ENCODE results near the gene NSUN3. TPM values are rescaled to one million over a fixed set of nuclear protein-coding genes. Genes with fewer than 3 reads are reported as not detected.

The NSUN3 gene
- total and polyA plus RNA-seq, 2 donors (not counting 1 experiment from before 2014, with no cell fraction given), result 6.5 to 25.7 TPM

DNA sequence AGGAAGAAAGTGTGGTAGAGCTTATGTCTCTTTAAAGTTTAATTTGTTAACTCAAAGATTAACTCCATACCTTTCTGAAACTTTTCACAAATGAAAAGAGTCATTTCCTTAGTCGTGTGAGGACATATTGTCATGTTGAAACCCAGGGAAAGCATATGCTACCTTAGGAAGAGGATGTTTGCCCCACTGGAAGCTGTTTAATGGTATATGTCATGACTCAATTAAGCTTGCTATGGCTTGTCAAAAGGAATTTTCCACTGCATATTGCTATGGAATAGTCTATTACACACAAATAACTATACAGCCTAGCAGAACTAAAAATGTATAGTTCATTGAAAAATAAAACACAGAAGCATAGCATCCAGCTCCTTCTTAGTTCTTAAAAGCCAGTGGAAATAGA lies 69.9 kb downstream of the NSUN3 start:
- no peak overlapping the region for H3K4me3 Mint-ChIP-seq
- H3K4me2 ChIP-seq (replicated peaks; ENCODE audit: low read depth, low read length, poor library complexity, severe bottlenecking), result no peak overlapping the region
- H3K27me3 Mint-ChIP-seq, result no peaks in the 10 kb centered on the region
- POLR2A ChIA-PET, result no interaction called here
- no peaks in the 10 kb centered on the region for H4K20me1 ChIP-seq (ENCODE audit: control insufficient read depth, insufficient read depth, low read length, poor library complexity, severe bottlenecking)
- H3K4me1 ChIP-seq (ENCODE audit: control insufficient read depth in 2 of 2, insufficient read depth in 2 of 2, low read length in 2 of 2), result no peaks in the 10 kb centered on the region
- no peaks in the 10 kb centered on the region for H3K9me3 ChIP-seq (ENCODE audit: control extremely low read depth in 1 of 3, control insufficient read depth in 2 of 3, insufficient read depth in 1 of 3, low read length in 2 of 3)
- CTCF ChIA-PET, result no interaction called here
- no peak overlapping the region for H2AFZ ChIP-seq (ENCODE audit: insufficient read depth, low read depth, low read length, poor library complexity, severe bottlenecking)
- H3K79me2 ChIP-seq (ENCODE audit: control insufficient read depth, insufficient read depth, low read length), result no peaks in the 10 kb centered on the region
- H3K4me3 ChIP-seq (ENCODE audit: control extremely low read depth in 1 of 5, extremely low read depth in 1 of 5, insufficient read depth in 1 of 5, low read depth in 2 of 5, low read length in 4 of 5), result no peak overlapping the region
- H3K27ac ChIP-seq (ENCODE audit: low read length in 2 of 2), result no peak overlapping the region
- ATAC-seq (ENCODE audit: low read depth) (no peak), DNase-seq (no peak)
- H3K4me1 Mint-ChIP-seq, result no peaks in the 10 kb centered on the region
- H3K27me3 ChIP-seq (replicated peaks in 1 of 4; ENCODE audit: control extremely low read depth in 1 of 4, control insufficient read depth in 3 of 4, insufficient read depth in 4 of 4, low read length in 3 of 4), result no peaks in the 10 kb centered on the region
- peaks cover 4% of the 10 kb centered on the region for H3K9me3 Mint-ChIP-seq (ENCODE audit: insufficient read depth)
- no peak overlapping the region for H3K27ac Mint-ChIP-seq
- intact Hi-C loops (cut with micrococcal nuclease), result no loop called here
- peaks cover 0 to 8% of the 10 kb centered on the region in 2 experiments for H3K36me3 ChIP-seq (replicated peaks in 1 of 2; ENCODE audit: control extremely low read depth in 1 of 2, control insufficient read depth in 1 of 2, extremely low read depth in 1 of 2, insufficient read depth in 2 of 2, low read length in 1 of 2)
- no peak overlapping the region for H3K9ac ChIP-seq (ENCODE audit: low read length)
- TF ChIP-seq, protein P1, sequence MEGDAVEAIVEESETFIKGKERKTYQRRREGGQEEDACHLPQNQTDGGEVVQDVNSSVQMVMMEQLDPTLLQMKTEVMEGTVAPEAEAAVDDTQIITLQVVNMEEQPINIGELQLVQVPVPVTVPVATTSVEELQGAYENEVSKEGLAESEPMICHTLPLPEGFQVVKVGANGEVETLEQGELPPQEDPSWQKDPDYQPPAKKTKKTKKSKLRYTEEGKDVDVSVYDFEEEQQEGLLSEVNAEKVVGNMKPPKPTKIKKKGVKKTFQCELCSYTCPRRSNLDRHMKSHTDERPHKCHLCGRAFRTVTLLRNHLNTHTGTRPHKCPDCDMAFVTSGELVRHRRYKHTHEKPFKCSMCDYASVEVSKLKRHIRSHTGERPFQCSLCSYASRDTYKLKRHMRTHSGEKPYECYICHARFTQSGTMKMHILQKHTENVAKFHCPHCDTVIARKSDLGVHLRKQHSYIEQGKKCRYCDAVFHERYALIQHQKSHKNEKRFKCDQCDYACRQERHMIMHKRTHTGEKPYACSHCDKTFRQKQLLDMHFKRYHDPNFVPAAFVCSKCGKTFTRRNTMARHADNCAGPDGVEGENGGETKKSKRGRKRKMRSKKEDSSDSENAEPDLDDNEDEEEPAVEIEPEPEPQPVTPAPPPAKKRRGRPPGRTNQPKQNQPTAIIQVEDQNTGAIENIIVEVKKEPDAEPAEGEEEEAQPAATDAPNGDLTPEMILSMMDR (IDR thresholded peaks at IDR 0.05), result no peak
- no CpG with 5 or more reads among the region's 1 CpG for WGBS (ENCODE audit: insufficient coverage)

DNA sequence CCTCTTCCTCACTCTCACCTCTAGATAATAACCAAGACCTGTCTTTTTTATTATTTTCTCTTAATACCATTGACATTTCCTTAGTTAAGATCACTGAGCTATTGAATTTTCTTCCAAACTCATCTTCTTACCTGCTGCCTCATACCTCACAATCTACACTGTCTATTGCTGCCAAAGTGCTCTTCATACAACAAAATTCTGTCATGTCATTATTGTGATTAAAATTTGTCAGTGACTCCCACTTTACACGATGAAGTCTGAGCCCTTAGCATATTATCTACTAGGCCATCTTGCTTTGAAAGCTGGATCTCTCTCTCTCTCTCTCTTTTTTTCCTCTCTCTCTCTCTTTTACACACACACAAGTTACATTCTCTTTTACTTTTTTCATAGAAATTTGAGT lies 73.3 kb downstream of the NSUN3 start:
- no peaks in the 10 kb centered on the region for H3K36me3 ChIP-seq (replicated peaks in 1 of 2; ENCODE audit: control extremely low read depth in 1 of 2, control insufficient read depth in 1 of 2, extremely low read depth in 1 of 2, insufficient read depth in 2 of 2, low read length in 1 of 2)
- H3K4me3 Mint-ChIP-seq, result no peak overlapping the region
- TF ChIP-seq EZH2 (IDR thresholded peaks at IDR 0.05; ENCODE audit: borderline replicate concordance, insufficient read depth, low read depth, low read length, poor library complexity, severe bottlenecking), result no peak
- TF ChIP-seq, protein P1 (IDR thresholded peaks at IDR 0.05), result no peak

More for the DNA sequence above, 73.3 kb downstream of the NSUN3 start:
- Mint-ChIP-seq H3K27me3 (no peaks in the 10 kb centered on the region), H3K27ac (no peak overlapping the region), H3K4me1 (no peaks in the 10 kb centered on the region), H3K9me3 (ENCODE audit: insufficient read depth) (peaks cover 4% of the 10 kb centered on the region)
- H3K9ac ChIP-seq (ENCODE audit: low read length), result no peak overlapping the region
- 88% methylated on average over 1 of the region's 1 CpG for WGBS (ENCODE audit: insufficient coverage)
- ChIA-PET CTCF (no interaction called here), POLR2A (no interaction called here)
- no peaks in the 10 kb centered on the region for H3K79me2 ChIP-seq (ENCODE audit: control insufficient read depth, insufficient read depth, low read length)
- H3K4me2 ChIP-seq (replicated peaks; ENCODE audit: low read depth, low read length, poor library complexity, severe bottlenecking), result no peak overlapping the region
- intact Hi-C loops (cut with micrococcal nuclease), result no loop called here
- no peaks in the 10 kb centered on the region for H3K4me1 ChIP-seq (ENCODE audit: control insufficient read depth in 2 of 2, insufficient read depth in 2 of 2, low read length in 2 of 2)
- no peak overlapping the region for H3K27ac ChIP-seq (ENCODE audit: low read length in 2 of 2)
- DNase-seq, result no peak
- no peak for ATAC-seq (ENCODE audit: low read depth)
- no peaks in the 10 kb centered on the region for H4K20me1 ChIP-seq (ENCODE audit: control insufficient read depth, insufficient read depth, low read length, poor library complexity, severe bottlenecking)
- H3K4me3 ChIP-seq (ENCODE audit: control extremely low read depth in 1 of 5, extremely low read depth in 1 of 5, insufficient read depth in 1 of 5, low read depth in 2 of 5, low read length in 4 of 5), result no peak overlapping the region
- no peak overlapping the region for H2AFZ ChIP-seq (ENCODE audit: insufficient read depth, low read depth, low read length, poor library complexity, severe bottlenecking)
- H3K9me3 ChIP-seq (ENCODE audit: control extremely low read depth in 1 of 3, control insufficient read depth in 2 of 3, insufficient read depth in 1 of 3, low read length in 2 of 3), result no peaks in the 10 kb centered on the region
- no peaks in the 10 kb centered on the region for H3K27me3 ChIP-seq (replicated peaks in 1 of 4; ENCODE audit: control extremely low read depth in 1 of 4, control insufficient read depth in 3 of 4, insufficient read depth in 4 of 4, low read length in 3 of 4)
